Endothelial cell of umbilical vein (primary cell): ENCODE data around the gene DOLK. TPM values are rescaled to one million over a fixed set of nuclear protein-coding genes. Genes with fewer than 3 reads are reported as not detected.

Source experiments
- BruUV-seq: library from RNA; stranded (reverse); fragments of 400-500 nt; replicated peaks from 2 replicates; lab custom pipeline; 2021; lab: Mats Ljungman, UMichigan
- CTCF ChIA-PET: fragments of 300-600, 350-600 bp; sonication (Branson Sonifier 250); formaldehyde crosslinking; loops from one replicate; lab custom pipeline; 2021; ENCODE audit warnings: antibody characterized with exemption, inconsistent platforms; lab: Charles Lee
- POLR2A ChIA-PET: fragments of 300-600, 350-600 bp; sonication (Branson Sonifier 250); formaldehyde crosslinking; loops from one replicate; lab custom pipeline; 2021; ENCODE audit warnings: antibody characterized with exemption, inconsistent platforms; lab: Charles Lee
- DNase-seq: peaks from one replicate; pipeline ENCODE4 v3.0.0-alpha.2; 2011; ENCODE audit warnings: low read depth, low spot score
- FAIRE-seq: peaks from 2 replicates; lab custom pipeline; 2011; peaks lifted over from hg19 to GRCh38; lab: Jason Lieb, UNC
- H2AFZ ChIP-seq: 2 replicates; pipeline ENCODE4 v1.6.0; 2012; ENCODE audit warnings: low read depth, low read length, control low read depth, inconsistent platforms
- H3K27ac ChIP-seq: 2 replicates; pipeline ENCODE4 v1.5.1; 2011; ENCODE audit warnings: low read depth, mild to moderate bottlenecking, control low read depth, low read length, moderate library complexity; ENCODE audit not compliant: insufficient read depth
- H3K27me3 ChIP-seq, 2 experiments: 2 replicates each; pipeline versions ENCODE4 v1.6.0 to v1.6.1; 2011; ENCODE audit warnings: low read length in 2 of 2, mixed read lengths in 1 of 2; ENCODE audit not compliant: control insufficient read depth in 2 of 2, insufficient read depth in 2 of 2
- H3K36me3 ChIP-seq, 2 experiments: 2 replicates in 1 of 2; 3 replicates in 1 of 2; pipeline ENCODE4 v1.5.1; 2011; ENCODE audit warnings: low read length in 2 of 2, mild to moderate bottlenecking in 1 of 2, moderate library complexity in 1 of 2; ENCODE audit not compliant: control insufficient read depth in 2 of 2, insufficient read depth in 2 of 2; ENCODE audit errors: extremely low read depth in 1 of 2
- H3K4me1 ChIP-seq: 3 replicates; pipeline ENCODE4 v1.5.1; 2011; ENCODE audit warnings: mild to moderate bottlenecking, low read length; ENCODE audit not compliant: control insufficient read depth, insufficient read depth; ENCODE audit errors: extremely low read depth
- H3K4me2 ChIP-seq: 2 replicates; pipeline ENCODE4 v1.6.1; 2011; ENCODE audit warnings: low read length, control low read depth, mixed read lengths; ENCODE audit not compliant: insufficient read depth
- H3K4me3 ChIP-seq, 3 experiments: fragments of 200-600 bp in 1 of 3; sonication (generic), shearing (Covaris generic) in 1 of 3; replicated peaks in 1 of 3; 2 replicates each; pipeline ENCODE4 v1.5.1; 2011 to 2016; ENCODE audit warnings: control low read depth in 3 of 3, low read length in 3 of 3, mild to moderate bottlenecking in 2 of 3, inconsistent platforms in 1 of 3, low read depth in 1 of 3, moderate library complexity in 1 of 3; ENCODE audit not compliant: insufficient read depth in 1 of 3
- H3K79me2 ChIP-seq: 2 replicates; pipeline ENCODE4 v1.6.0; 2012; ENCODE audit warnings: low read length, inconsistent platforms; ENCODE audit not compliant: control insufficient read depth, insufficient read depth
- H3K9ac ChIP-seq: replicated peaks from 2 replicates; pipeline ENCODE3; 2011; ENCODE audit warnings: low read length, control low read depth; ENCODE audit not compliant: insufficient read depth; ENCODE audit errors: extremely low read depth
- H3K9me1 ChIP-seq: replicated peaks from 3 replicates; pipeline ENCODE4 v1.6.0; 2011; ENCODE audit warnings: mild to moderate bottlenecking, low read length; ENCODE audit not compliant: control insufficient read depth, insufficient read depth; ENCODE audit errors: extremely low read depth
- H3K9me3 ChIP-seq: replicated peaks from 2 replicates; pipeline ENCODE4 v1.5.1; 2012; ENCODE audit warnings: low read length, inconsistent platforms; ENCODE audit not compliant: control insufficient read depth, insufficient read depth
- H4K20me1 ChIP-seq: replicated peaks from 2 replicates; pipeline ENCODE3; 2011; ENCODE audit warnings: mild to moderate bottlenecking, low read length; ENCODE audit not compliant: control insufficient read depth, insufficient read depth; ENCODE audit errors: extremely low read depth
- CTCF ChIP-seq, 2 donors: IDR thresholded peaks; 1 replicate in 1 of 2; 2 replicates in 1 of 2; pipeline ENCODE4 v1.5.1; 2011; ENCODE audit warnings: low read length in 2 of 2, mild to moderate bottlenecking in 2 of 2, moderate library complexity in 2 of 2, control low read depth in 1 of 2, inconsistent platforms in 1 of 2, low read depth in 1 of 2; ENCODE audit not compliant: insufficient read depth in 1 of 2; ENCODE audit errors: extremely low read depth in 1 of 2
- EZH2 ChIP-seq: IDR thresholded peaks from 2 replicates; pipeline ENCODE4 v1.6.1; 2012; ENCODE audit warnings: borderline replicate concordance, low read depth, mild to moderate bottlenecking, moderate library complexity, low read length, inconsistent platforms; ENCODE audit not compliant: severe bottlenecking
- FOS ChIP-seq: IDR thresholded peaks from 2 replicates; pipeline ENCODE4 v1.6.1; 2011; ENCODE audit warnings: mild to moderate bottlenecking, low read length, moderate library complexity, borderline replicate concordance; ENCODE audit not compliant: insufficient read depth
- GATA2 ChIP-seq: IDR thresholded peaks from 2 replicates; pipeline ENCODE4 v1.7.0; 2011; ENCODE audit warnings: low read depth, mild to moderate bottlenecking, moderate library complexity, mixed read lengths, low read length; ENCODE audit not compliant: insufficient read length, insufficient read depth
- JUN ChIP-seq: IDR thresholded peaks from 2 replicates; pipeline ENCODE4 v1.6.1; 2011; ENCODE audit warnings: borderline replicate concordance, low read depth; ENCODE audit not compliant: insufficient read length, insufficient read depth
- MAX ChIP-seq: IDR thresholded peaks from 2 replicates; pipeline ENCODE4 v1.6.1; 2011; ENCODE audit not compliant: insufficient read depth, insufficient read length
- MYC ChIP-seq: IDR thresholded peaks from one replicate; pipeline ENCODE4 v1.6.1; 2011; ENCODE audit warnings: mild to moderate bottlenecking, low read depth, low read length
- POLR2A ChIP-seq: IDR thresholded peaks from 2 replicates; pipeline ENCODE4 v1.6.1; 2012; ENCODE audit warnings: low read depth, mild to moderate bottlenecking, control low read depth, low read length
- POLR2AphosphoS5 ChIP-seq: IDR thresholded peaks from 2 replicates; pipeline ENCODE4 v1.6.1; 2012; ENCODE audit warnings: low read depth, mild to moderate bottlenecking, control low read depth, low read length, moderate library complexity; ENCODE audit not compliant: insufficient read depth
- dilution Hi-C: fragments of 300-500 bp; cut with MboI; formaldehyde crosslinking; loops from one replicate; pipeline ENCODE4 v1.15.0; 2019; ENCODE audit warnings: low sequenced_read_pairs; ENCODE audit not compliant: extremely low pct_ligation_motif_present
- intact Hi-C: fragments of 100-400 bp; cut with micrococcal nuclease; formaldehyde crosslinking; loops from one replicate; pipeline ENCODE4 v1.10.0; 2022
- polyA plus RNA-seq, 4 experiments: library from polyadenylated mRNA; depleted of rRNA in 3 of 4; stranded (reverse) in 3 of 4; unstranded in 1 of 4; fragments of >200 nt; gene quantifications; 2 replicates each; pipeline versions ENCODE4 v1.2.1 to v1.2.3, GENCODE V29; 2011 to 2012; ENCODE audit warnings: missing spikeins in 1 of 4
- total RNA-seq: library from RNA; stranded (reverse); gene quantifications from 2 replicates; pipeline ENCODE4 v1.2.3, GENCODE V29; 2021

The DOLK gene
- total and polyA plus RNA-seq, 2 donors (not counting 3 experiments of a cell fraction or from before 2014, with no cell fraction given): 22.3 to 59.8 TPM

- no peaks in the 10 kb centered on the region for H4K20me1 ChIP-seq
- H3K4me1 ChIP-seq: no peaks in the 10 kb centered on the region
- H3K4me3 ChIP-seq: no peak overlapping the region
- H3K9me3 ChIP-seq: no peaks in the 10 kb centered on the region
- H3K36me3 ChIP-seq: peaks cover 30 to 38% of the 10 kb centered on the region in 2 experiments
- H3K27me3 ChIP-seq: no peaks in the 10 kb centered on the region
- H3K27ac ChIP-seq: no peak overlapping the region
- no peaks in the 10 kb centered on the region for H3K79me2 ChIP-seq
- no peak for FAIRE-seq
- TF ChIP-seq MYC (no peak), POLR2AphosphoS5 (no peak), EZH2 (no peak)
- no peak overlapping the region for H2AFZ ChIP-seq
- H3K4me2 ChIP-seq: no peak overlapping the region
- no TSS peak for BruUV-seq
- intact Hi-C loops: no loop called here
- no peaks in the 10 kb centered on the region for H3K9me1 ChIP-seq
- CTCF ChIA-PET: no interaction called here
- DNase-seq: no peak
- H3K9ac ChIP-seq: no peak overlapping the region
- dilution Hi-C loops: no loop called here
- POLR2A ChIA-PET: no interaction called here
Observed at GRCh38 chr9:128983536-128983935, 36.1 kb upstream of the DOLK start.

- dilution Hi-C loops (no loop called here), intact Hi-C loops (no loop called here)
- H3K36me3 ChIP-seq: peaks cover 14 to 27% of the 10 kb centered on the region in 2 experiments
- no peak overlapping the region for H3K4me3 ChIP-seq
- FAIRE-seq (no peak), DNase-seq (no peak)
- TF ChIP-seq MAX (no peak), GATA2 (no peak), CTCF (IDR thresholded peaks at IDR 0.05; ENCODE audit: extremely low read depth in 1 of 2, insufficient read depth in 1 of 2, low read depth in 1 of 2, low read length in 2 of 2) (no peak), POLR2AphosphoS5 (no peak), JUN (no peak), FOS (no peak), MYC (no peak), POLR2A (no peak), EZH2 (no peak)
- ChIA-PET POLR2A (no interaction called here), CTCF (no interaction called here)
- no peak overlapping the region for H3K4me2 ChIP-seq
- H3K9ac ChIP-seq: no peak overlapping the region
- H3K27me3 ChIP-seq: no peaks in the 10 kb centered on the region
- no peaks in the 10 kb centered on the region for H4K20me1 ChIP-seq
- no peaks in the 10 kb centered on the region for H3K9me3 ChIP-seq
- BruUV-seq: no TSS peak
- H3K27ac ChIP-seq: no peak overlapping the region
- no peaks in the 10 kb centered on the region for H3K4me1 ChIP-seq
- no peaks in the 10 kb centered on the region for H3K79me2 ChIP-seq
- no peak overlapping the region for H2AFZ ChIP-seq
- no peaks in the 10 kb centered on the region for H3K9me1 ChIP-seq
Observed at GRCh38 chr9:128979111-128979510, 31.7 kb upstream of the DOLK start.
